A549 (cell line): ENCODE results near the gene THAP3. TPM values are rescaled to one million over a fixed set of nuclear protein-coding genes. Genes with fewer than 3 reads are reported as not detected.
"Not testable (repeated sequence)": the region's sequence is repeated elsewhere in the genome, so short reads cannot be mapped to it uniquely, and the experiment has no call there.

ENCODE experiments used
- ATAC-seq, 2 experiments: fragments of 200-7000 bp in 1 of 2; fragments of >200 bp in 1 of 2; cut with Nextera tagmentation in 1 of 2; cut with Tn5 transposase in 1 of 2; 3 replicates each; pipeline versions ENCODE4 v1.8.0 to v1.9.1; 2018 to 2020; ENCODE audit warnings: mild to moderate bottlenecking in 1 of 2, moderate library complexity in 1 of 2
- CTCF ChIA-PET: fragments of 300-600 bp; sonication (Branson Sonifier 250); formaldehyde crosslinking; extraction: SDS; loops from one replicate; lab custom pipeline; 2021; ENCODE audit warnings: antibody characterized with exemption, inconsistent platforms; lab: Yijun Ruan, JAX
- POLR2A ChIA-PET: fragments of 350-600 bp; formaldehyde crosslinking; extraction: SDS; loops from one replicate; lab custom pipeline; 2021; ENCODE audit warnings: antibody characterized with exemption, inconsistent platforms; lab: Yijun Ruan, JAX
- DNase-seq, 2 experiments: peaks; one replicate each; pipeline versions ENCODE4 v3.0.0 to v3.0.0-alpha.2; 2011 to 2016; ENCODE audit warnings: low read depth in 1 of 2, low spot score in 1 of 2
- FAIRE-seq: peaks from 2 replicates; lab custom pipeline; 2011; peaks lifted over from hg19 to GRCh38; lab: Jason Lieb, UNC
- H3K27ac ChIP-seq, 2 experiments: fragments of >200 bp; sonication (Bioruptor Twin); formaldehyde crosslinking; 3 replicates each; pipeline ENCODE4 v1.5.1; 2016 to 2017
- H3K4me1 ChIP-seq: fragments of >200 bp; sonication (Bioruptor Twin); formaldehyde crosslinking; 3 replicates; pipeline ENCODE4 v1.6.1; 2016
- H3K4me2 ChIP-seq: fragments of >200 bp; sonication (Bioruptor Twin); formaldehyde crosslinking; 3 replicates; pipeline ENCODE4 v1.6.1; 2016
- H3K4me3 ChIP-seq: fragments of >200 bp; sonication (Bioruptor Twin); formaldehyde crosslinking; 3 replicates; pipeline ENCODE4 v1.5.1; 2016
- H3K9me3 ChIP-seq: fragments of >200 bp; sonication (Bioruptor Twin); formaldehyde crosslinking; 3 replicates; pipeline ENCODE4 v1.6.1; 2016
- CBX8 ChIP-seq: fragments of 200-600 bp; sonication (generic); IDR thresholded peaks from 2 replicates; pipeline ENCODE4 v1.6.1; 2016
- GATA3 ChIP-seq: IDR thresholded peaks from 2 replicates; pipeline ENCODE4 v1.6.1; 2012; ENCODE audit warnings: borderline replicate concordance
- HOXB13 ChIP-seq: fragments of 250-450 bp; sonication (Bioruptor Pico); IDR thresholded peaks from 2 replicates; pipeline ENCODE4 v1.5.0; 2020; ENCODE audit warnings: low read depth, mild to moderate bottlenecking, moderate library complexity
- JUN ChIP-seq, 2 experiments: fragments of >200 bp; sonication (Bioruptor Twin); formaldehyde crosslinking; IDR thresholded peaks; 2 replicates in 1 of 2; 3 replicates in 1 of 2; pipeline ENCODE4 v1.6.1; 2016 to 2017
- JUNB ChIP-seq: fragments of >200 bp; sonication (Bioruptor Twin); formaldehyde crosslinking; IDR thresholded peaks from 2 replicates; pipeline ENCODE4 v1.6.1; 2016
- SMC3 ChIP-seq: fragments of >200 bp; sonication (Bioruptor Twin); formaldehyde crosslinking; IDR thresholded peaks from 3 replicates; pipeline ENCODE4 v1.6.1; 2018; ENCODE audit warnings: inconsistent platforms
- SREBF2 ChIP-seq: fragments of 450-650 bp; IDR thresholded peaks from 2 replicates; pipeline ENCODE4 v1.6.1; 2014; ENCODE audit warnings: mild to moderate bottlenecking, moderate library complexity
- WGBS: methylation state at CpG from one replicate; pipeline ENCODE4 v1.1.6; 2017; ENCODE audit errors: missing lambda C conversion rate; 5-methylcytosine and 5-hydroxymethylcytosine counted together
- polyA plus RNA-seq, 4 experiments: library from polyadenylated mRNA; depleted of rRNA in 3 of 4; stranded (reverse); fragments of >200 nt; fragmentation: RNase III in 1 of 4; extraction: RNeasy Plus Mini Kit Qiagen cat#74134 plus additional on column Dnase treatment in 1 of 4; gene quantifications; 2 replicates in 3 of 4; 3 replicates in 1 of 4; pipeline ENCODE4 v1.2.3, GENCODE V29; 2011 to 2017
- TF ChIP-seq, protein P1 (sequence below): IDR thresholded peaks from 2 replicates; pipeline ENCODE4 v1.6.1; 2012; ENCODE audit warnings: low read depth, borderline replicate concordance
- TF ChIP-seq, protein P2 (sequence below): fragments of 250-450 bp; sonication (Bioruptor Pico); IDR thresholded peaks from 2 replicates; pipeline ENCODE4 v1.5.0; 2020; ENCODE audit warnings: low read depth, mild to moderate bottlenecking, moderate library complexity
- TF ChIP-seq, protein P3 (sequence below): fragments of 150-350 bp; IDR thresholded peaks from 2 replicates; pipeline ENCODE4 v1.6.1; 2014; ENCODE audit warnings: low read depth, mild to moderate bottlenecking, low read length

THAP3 gene
- polyA plus RNA-seq, 2 of the 4 experiments (the other 2 are of a cell fraction), result 6.5 to 12.0 TPM

DNA sequence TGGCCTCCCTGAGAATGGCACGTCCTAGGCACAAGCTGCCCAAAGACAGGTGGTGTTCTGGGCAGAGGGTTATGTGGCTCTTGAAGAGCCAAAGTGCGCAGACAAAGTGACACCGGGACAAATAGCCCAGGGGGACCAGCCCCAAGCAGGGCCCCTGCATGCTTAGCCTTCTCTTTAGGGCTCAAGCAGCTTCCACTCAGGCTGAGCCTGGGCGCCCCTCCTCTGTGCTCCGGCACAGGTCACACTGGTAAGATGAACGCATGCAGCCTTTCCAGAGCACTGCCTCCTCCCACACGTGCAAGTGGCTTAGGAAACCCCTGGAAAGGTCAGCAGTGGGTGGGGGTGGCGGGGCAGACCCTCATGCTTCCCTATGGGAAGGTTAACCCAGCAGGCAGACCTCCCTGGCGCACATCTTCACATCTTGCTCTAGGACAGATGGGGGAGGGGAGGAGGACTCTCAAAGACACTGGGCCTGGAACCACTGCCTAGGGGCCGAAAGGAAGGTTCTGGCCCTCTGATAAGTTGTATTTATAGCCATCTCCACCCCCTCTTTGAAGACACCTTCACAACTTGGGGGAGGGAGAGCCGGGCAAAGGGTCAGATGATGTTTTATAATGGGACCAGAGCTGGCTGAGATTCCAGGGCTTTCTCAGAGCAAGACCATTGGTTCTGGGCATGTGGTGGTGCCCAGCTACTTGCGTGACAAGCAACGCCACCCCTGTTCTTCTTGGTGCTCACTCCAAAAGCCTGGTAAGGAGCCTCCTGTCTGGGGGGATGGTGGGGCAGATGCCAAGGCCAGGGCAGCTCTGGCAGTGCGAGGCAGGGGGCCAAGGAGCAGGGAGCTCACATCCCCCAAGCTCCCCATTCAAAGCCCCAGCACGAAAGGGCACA is 27.5 kb upstream of the THAP3 start (continued):
- TF ChIP-seq, protein P1, sequence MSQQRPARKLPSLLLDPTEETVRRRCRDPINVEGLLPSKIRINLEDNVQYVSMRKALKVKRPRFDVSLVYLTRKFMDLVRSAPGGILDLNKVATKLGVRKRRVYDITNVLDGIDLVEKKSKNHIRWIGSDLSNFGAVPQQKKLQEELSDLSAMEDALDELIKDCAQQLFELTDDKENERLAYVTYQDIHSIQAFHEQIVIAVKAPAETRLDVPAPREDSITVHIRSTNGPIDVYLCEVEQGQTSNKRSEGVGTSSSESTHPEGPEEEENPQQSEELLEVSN, result no peak
- TF ChIP-seq GATA3 (no peak), HOXB13 (CRISPR knock-in tag) (no peak), SMC3 (no peak), CBX8 (no peak)
- TF ChIP-seq, protein P2, sequence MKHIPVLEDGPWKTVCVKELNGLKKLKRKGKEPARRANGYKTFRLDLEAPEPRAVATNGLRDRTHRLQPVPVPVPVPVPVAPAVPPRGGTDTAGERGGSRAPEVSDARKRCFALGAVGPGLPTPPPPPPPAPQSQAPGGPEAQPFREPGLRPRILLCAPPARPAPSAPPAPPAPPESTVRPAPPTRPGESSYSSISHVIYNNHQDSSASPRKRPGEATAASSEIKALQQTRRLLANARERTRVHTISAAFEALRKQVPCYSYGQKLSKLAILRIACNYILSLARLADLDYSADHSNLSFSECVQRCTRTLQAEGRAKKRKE (CRISPR knock-in tag), result no peak

DNA sequence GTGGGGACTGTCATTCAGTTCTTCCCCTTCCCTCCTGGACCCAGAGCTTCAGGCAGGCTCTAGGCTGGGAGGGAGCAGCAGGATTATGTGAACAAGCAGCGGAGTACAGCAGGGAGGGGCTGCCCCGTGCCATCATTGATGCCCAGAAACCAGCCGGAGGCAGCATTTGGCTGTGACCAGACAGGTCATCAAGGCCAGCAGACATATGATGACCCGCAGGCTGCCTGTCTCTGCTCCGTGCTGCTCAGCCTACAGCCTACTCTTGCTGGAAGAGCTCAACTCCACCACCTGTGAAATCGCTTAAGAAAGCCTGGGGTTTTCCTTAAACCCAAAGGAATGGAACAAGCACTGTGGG is 26.9 kb upstream of the THAP3 start:
- H3K9me3 ChIP-seq, result no peaks in the 10 kb centered on the region
- TF ChIP-seq JUN (IDR thresholded peaks at IDR 0.05), result no peak
- H3K27ac ChIP-seq, result no peak overlapping the region
- WGBS, result 92% methylated on average over 4 of the region's 6 CpGs
- DNase-seq (no peak), ATAC-seq (no peak), FAIRE-seq (no peak)
- H3K4me2 ChIP-seq, result no peak overlapping the region
- H3K4me3 ChIP-seq, result no peak overlapping the region
- POLR2A ChIA-PET, result no interaction called here
- CTCF ChIA-PET, result interaction anchor here (1.0 to 1.7 kb wide), 2 partner anchors 10 to 43 kb away, joined by 3 to 4 read pairs; partner anchors contain the start of genes NOL9 and TAS1R1
- H3K4me1 ChIP-seq, result peaks cover 13% of the 10 kb centered on the region; the same call in 2 of the 3 replicates

DNA sequence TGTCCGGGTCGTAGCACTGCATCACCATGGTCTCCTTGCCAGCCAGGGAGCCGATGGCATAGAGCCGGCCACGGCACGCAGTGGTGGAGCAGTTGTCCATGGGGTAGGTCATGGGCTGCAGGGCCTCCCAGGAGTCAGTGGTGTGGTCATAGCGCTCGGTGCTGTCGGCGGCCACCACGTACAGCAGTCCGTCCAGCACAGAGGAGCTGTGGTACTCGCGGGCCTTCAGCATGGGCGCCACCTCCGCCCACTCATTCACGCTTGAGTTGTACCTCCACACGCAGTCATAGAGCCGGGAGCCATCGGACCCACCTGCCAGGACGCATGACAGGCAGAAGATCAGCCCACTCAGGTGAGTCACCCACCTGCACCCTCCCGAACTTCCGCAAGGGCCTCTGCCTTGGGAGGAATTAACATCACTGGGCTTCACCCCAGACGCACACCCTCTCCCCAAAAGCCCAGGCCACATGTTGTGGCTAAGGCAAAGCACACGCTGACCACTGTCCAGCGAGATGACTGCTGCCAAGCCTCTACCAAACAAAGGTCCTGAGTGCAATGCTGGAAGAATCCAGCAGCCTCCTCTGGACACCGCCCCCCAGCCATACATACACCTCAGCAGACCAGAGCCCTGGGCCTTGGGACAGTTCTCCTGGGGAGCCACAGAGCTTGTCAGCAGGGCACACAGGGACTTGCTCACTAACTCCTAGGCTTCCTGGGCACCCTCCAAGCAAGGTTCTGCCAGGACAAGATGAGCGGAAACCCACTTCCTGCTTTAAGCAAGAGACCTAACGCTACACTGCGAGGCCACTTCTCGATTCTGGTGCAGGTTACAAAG is 25.3 kb upstream of the THAP3 start:
- H3K27ac ChIP-seq, result 0 out of 6 replicates have a peak overlapping the region, but pooled peaks of 1 of the 2 experiments have one; percentile 49
- no peaks in the 10 kb centered on the region for H3K9me3 ChIP-seq
- TF ChIP-seq, protein P3, sequence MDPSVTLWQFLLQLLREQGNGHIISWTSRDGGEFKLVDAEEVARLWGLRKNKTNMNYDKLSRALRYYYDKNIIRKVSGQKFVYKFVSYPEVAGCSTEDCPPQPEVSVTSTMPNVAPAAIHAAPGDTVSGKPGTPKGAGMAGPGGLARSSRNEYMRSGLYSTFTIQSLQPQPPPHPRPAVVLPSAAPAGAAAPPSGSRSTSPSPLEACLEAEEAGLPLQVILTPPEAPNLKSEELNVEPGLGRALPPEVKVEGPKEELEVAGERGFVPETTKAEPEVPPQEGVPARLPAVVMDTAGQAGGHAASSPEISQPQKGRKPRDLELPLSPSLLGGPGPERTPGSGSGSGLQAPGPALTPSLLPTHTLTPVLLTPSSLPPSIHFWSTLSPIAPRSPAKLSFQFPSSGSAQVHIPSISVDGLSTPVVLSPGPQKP, result no peak
- TF ChIP-seq SREBF2 (no peak), JUNB (no peak)
- TF ChIP-seq, all 56 proteins: peak for 0
- 94% methylated on average over 19 of the region's 31 CpGs for WGBS
- ChIA-PET POLR2A (no interaction called here), CTCF (interaction anchor here (0.6 to 2.3 kb wide), 2 partner anchors 45 to 46 kb away, joined by 3 to 6 read pairs; partner anchors contain the start of genes NOL9 and TAS1R1)
- FAIRE-seq (no peak), ATAC-seq (no peak), DNase-seq (no peak)
- Histone ChIP-seq H3K4me2 (peak overlapping the region; percentile 90), H3K4me1 (peaks cover 13% of the 10 kb centered on the region; the same call in 2 of the 3 replicates), H3K4me3 (no peak overlapping the region)

DNA sequence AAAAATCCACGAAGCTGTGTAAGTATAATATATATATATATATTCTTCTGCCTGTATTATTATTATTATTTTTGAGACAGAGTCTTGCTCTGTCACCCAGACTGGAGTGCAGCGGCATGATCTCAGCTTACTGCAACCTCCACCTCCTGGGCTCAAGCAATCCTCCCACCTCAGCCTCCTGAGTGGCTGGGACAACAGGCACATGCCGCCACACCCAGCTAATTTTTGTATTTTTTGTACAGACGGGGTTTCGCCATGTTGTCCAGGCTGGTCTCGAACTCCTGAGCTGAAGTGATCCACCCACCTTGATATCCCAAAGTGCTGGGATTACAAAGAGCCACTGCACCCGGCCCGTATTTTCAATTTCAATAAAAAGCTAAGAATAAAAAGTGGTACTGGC is 24.7 kb upstream of the THAP3 start:
- peaks cover 13% of the 10 kb centered on the region; the same call in 2 of the 3 replicates for H3K4me1 ChIP-seq
- H3K9me3 ChIP-seq, FAIRE-seq, POLR2A ChIA-PET, DNase-seq, ATAC-seq: not testable (repeated sequence)
- CTCF ChIA-PET, result interaction anchor here (0.6 to 2.3 kb wide), 4 partner anchors 11 to 47 kb away, joined by 3 to 6 read pairs (median 4); partner anchors contain the start of genes NOL9 and TAS1R1
- H3K4me3 ChIP-seq, result peak overlapping the region; percentile 72; the same call in 2 of the 3 replicates
- peak overlapping the region; percentile 90 for H3K4me2 ChIP-seq
- 90% methylated on average over 8 of the region's 8 CpGs for WGBS
- H3K27ac ChIP-seq, result peak overlapping the region; percentile 81 to 93; a peak in 4 of 6 replicates
